T-helper 17 cell (primary cell): ENCODE data around the gene AARS2. TPM values are rescaled to one million over a fixed set of nuclear protein-coding genes. Genes with fewer than 3 reads are reported as not detected.

ENCODE experiments used
- ATAC-seq: fragments of 150-1000 bp; cut with Tn5 transposase; 2 replicates; pipeline ENCODE4 v1.10.0; 2021; ENCODE audit warnings: mild to moderate bottlenecking, moderate library complexity
- DNase-seq, 3 donors: peaks; one replicate each; pipeline versions ENCODE4 v3.0.0 to v3.0.0-alpha.2; 2020 to 2021
- H3K9me3 ChIP-seq: one replicate; pipeline ENCODE4 v1.7.0; 2013; ENCODE audit warnings: low read length, mild to moderate bottlenecking; ENCODE audit not compliant: control insufficient read depth, poor library complexity, severe bottlenecking
- H3K27ac Mint-ChIP-seq: one replicate; pipeline ENCODE4 v1.8.0; 2022; ENCODE audit warnings: mild to moderate bottlenecking, moderate library complexity, mixed read lengths
- H3K27me3 Mint-ChIP-seq: one replicate; pipeline ENCODE4 v1.8.0; 2022; ENCODE audit warnings: mixed read lengths
- H3K36me3 Mint-ChIP-seq: one replicate; pipeline ENCODE4 v1.8.0; 2022; ENCODE audit warnings: low read depth, mixed read lengths
- H3K4me1 Mint-ChIP-seq: one replicate; pipeline ENCODE4 v1.8.0; 2022; ENCODE audit warnings: mild to moderate bottlenecking, mixed read lengths
- H3K4me3 Mint-ChIP-seq: one replicate; pipeline ENCODE4 v1.8.0; 2022; ENCODE audit warnings: mild to moderate bottlenecking, moderate library complexity, mixed read lengths
- total RNA-seq, 4 donors: library from RNA in 2 of 4; stranded (reverse) in 2 of 4; gene quantifications; one replicate each; pipeline ENCODE4 v1.2.3 and lab custom pipeline; 2022 to 2026

The AARS2 gene
- total RNA-seq, 2 donors from 2014 or later, result 13.1 to 14.8 TPM

DNA sequence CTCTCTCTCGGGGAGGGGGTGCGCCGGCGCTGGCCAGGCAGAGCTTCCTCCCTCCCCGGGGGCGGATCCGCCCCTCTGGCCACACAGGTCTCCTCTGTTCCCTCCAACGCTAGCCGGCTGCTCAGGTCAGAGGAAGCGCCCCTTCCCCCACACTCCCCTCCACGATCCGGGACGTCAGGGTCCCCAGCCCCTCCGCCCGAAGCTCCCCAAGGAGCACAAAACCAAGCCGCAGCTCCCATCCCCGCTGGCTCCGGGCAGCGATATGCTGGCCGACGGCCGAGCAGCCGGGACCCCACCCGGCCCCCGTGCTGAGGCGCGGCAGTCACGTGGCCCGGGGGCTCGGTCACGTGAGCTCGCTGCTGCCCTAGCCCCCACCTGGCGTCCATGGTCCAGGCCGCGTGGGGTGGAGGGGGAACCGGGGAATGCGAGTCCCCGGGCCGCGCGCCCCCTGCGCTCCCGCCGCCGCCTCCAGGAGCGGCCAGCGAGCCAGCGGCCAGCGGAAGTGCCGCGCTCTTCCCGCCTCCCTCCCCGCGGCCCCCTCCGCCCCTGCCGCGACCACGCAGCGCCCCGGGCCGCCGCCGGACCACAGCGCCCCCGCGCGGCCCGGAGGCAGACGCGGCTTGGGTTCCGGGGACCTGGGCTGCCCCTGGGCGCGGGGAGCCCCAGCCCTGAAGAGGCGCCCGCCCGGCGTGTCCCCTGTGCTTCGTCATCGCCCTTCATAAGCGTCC, 56.0 kb downstream of the AARS2 start, which contains the start of gene SLC35B2:
SLC35B2 (minus strand) TSS at position 504 of the 728 bp plus-strand sequence; CDS start at position 386, 118 bp downstream.
- H3K36me3 Mint-ChIP-seq, result peaks cover 13% of the 10 kb centered on the region
- peaks cover 54% of the 10 kb centered on the region for H3K4me1 Mint-ChIP-seq
- peak; percentile 59 to 65 (median 65) for DNase-seq
- H3K27ac Mint-ChIP-seq, result peak within 1 kb of the TSS; percentile 98
- peak within 1 kb of the TSS; percentile 94 for H3K4me3 Mint-ChIP-seq
- ATAC-seq, result peak; percentile 78
- no peaks in the 10 kb centered on the region for H3K27me3 Mint-ChIP-seq
- no peaks in the 10 kb centered on the region for H3K9me3 ChIP-seq

DNA sequence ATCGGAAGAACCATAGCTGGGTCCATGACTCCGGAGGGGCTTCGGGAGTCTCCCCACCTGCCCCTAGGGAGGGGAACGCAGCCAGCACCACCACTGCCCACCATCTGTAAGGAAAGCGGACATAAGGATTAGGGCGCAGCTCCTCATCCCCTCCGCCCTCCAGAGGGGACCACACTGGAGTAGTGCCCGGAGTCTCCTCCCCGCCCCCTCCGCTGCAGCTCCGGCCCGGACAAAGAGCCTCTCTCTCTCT, 56.4 kb downstream of the AARS2 start:
- Mint-ChIP-seq H3K36me3 (peaks cover 13% of the 10 kb centered on the region), H3K27ac (peak overlapping the region; percentile 98)

DNA sequence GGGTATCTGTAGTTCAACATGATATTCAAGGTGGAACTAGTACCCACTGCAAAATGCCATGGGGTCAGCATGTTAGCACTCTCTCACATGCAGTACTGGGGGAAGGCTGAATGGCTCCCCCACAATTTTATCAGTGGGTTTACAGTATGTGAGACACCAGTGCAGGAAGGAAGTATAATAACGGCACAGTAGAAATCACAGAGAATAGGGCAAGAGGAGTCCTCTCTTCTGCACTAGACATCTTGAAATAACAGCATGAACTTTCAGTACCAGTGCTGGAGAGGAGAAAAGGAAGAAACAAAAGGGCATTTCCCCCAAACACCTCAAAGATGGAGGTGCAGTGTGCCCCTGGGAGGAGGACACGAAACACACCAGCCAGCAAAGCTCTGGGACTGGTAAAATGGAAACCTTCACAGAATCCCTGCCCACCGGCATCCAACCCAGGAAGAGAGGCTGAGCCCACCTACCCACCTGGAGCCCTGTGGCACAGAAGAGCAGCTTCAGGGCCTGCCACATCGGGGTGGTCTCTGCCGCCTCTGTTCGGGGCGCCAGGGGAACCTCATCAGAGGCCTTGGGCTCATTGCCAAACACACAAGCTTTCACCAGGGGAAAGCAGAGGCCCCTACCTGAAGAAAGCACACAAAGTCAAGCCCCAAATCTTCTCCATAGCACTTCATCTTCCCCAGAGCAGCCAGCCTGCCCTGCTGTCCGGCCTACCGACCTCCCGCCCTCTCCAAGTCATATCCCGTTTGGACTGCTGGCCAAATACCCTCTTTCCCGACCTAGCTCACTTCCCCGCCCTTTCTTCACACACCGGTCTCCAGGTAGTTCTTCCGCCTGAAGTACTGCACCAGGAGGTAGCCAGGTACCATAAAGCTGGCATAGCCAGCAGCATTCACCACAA, 57.0 kb downstream of the AARS2 start:
- peaks cover 58% of the 10 kb centered on the region for H3K4me1 Mint-ChIP-seq
- H3K27me3 Mint-ChIP-seq, result no peaks in the 10 kb centered on the region
- peak overlapping the region; percentile 94 for H3K4me3 Mint-ChIP-seq
- DNase-seq (no peak), ATAC-seq (peak; percentile 17)
- no peaks in the 10 kb centered on the region for H3K9me3 ChIP-seq
- peaks cover 12% of the 10 kb centered on the region for H3K36me3 Mint-ChIP-seq
- peak overlapping the region; percentile 98 for H3K27ac Mint-ChIP-seq

More for the DNA sequence above, 56.4 kb downstream of the AARS2 start:
- no peaks in the 10 kb centered on the region for H3K9me3 ChIP-seq
- ATAC-seq (no peak), DNase-seq (no peak)
- Mint-ChIP-seq H3K4me3 (peak overlapping the region; percentile 94), H3K4me1 (peaks cover 57% of the 10 kb centered on the region), H3K27me3 (no peaks in the 10 kb centered on the region)

DNA sequence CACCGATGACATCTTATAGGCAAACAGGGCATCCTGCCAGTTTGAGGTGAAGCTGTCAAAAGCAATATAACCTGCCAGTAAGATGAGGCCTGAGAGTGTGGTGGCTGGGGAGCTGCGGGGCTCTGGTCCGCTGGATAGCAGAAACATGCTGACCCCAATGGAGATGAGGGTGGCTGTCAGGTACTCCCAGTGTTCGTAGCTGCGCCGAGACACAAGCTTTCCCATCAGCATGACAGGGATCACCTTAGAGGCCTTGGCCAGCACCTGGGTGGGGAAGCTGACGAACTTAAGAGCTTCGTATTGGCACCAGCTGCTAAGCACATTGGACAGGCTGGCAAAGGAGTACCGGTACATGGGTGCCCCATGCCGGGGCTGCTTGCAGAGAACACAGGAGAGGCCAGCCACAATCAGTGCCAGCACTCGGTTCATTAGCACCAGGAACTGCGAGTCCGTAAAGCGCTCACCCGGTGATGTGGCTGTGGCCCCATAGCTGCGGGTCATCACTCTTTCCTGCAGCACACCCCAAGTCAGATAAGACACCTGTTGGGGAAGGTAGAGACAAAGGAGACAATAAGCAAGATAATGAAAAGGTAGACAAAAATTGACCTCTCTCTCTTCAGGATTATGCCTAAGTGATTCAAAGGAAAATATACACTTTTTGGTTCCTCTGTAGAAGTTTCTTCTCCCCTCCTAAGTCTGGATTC, 57.9 kb downstream of the AARS2 start:
- Mint-ChIP-seq H3K27me3 (no peaks in the 10 kb centered on the region), H3K27ac (peak overlapping the region; percentile 98), H3K4me3 (peak overlapping the region; percentile 94), H3K36me3 (peaks cover 7% of the 10 kb centered on the region), H3K4me1 (peaks cover 59% of the 10 kb centered on the region)
- H3K9me3 ChIP-seq, result no peaks in the 10 kb centered on the region
- ATAC-seq (no peak), DNase-seq (no peak)

DNA sequence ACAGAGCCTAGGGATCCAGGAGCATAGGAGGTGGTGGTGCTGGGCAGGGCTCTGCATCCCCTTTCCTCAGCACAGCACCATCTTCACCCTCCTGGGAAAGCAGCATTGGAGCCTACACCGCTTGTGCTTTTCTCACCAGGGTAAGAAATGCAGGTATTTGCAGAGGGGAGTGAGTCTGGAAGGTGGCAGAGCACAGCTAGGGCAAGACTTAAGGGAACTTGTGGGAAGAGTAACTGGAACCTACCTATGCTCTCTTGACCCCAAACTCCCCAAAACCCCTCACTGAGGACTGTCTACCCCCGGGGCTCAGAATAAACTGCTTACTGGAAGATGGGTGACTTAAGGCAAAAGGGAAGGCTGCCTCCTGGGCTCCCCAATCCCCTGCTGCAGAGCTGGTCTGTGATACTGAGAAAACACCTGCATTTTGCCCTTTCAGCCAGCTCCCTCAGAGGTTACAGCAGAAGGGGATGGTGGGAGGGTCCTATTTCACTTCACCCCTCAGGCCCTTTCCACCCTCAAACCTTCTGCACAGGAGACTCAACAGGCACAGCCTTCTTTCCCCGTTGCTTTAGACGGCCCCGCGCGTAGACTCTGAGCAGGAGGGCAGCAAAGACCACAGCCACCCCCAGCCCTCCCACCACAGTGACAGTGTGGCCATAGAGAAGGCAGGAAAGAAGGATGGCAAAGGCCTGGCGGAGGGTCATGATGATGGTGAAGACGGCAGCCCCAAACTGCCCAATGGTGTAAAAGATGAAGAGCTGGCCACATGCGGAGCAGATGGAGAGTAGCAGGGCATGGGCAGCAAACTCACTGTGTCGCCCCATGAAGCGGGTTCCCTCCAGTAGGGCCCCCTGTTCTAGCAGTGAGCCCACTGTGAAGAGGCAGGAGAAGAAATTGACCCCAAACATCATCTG, 58.7 kb downstream of the AARS2 start:
- DNase-seq (no peak), ATAC-seq (no peak)
- Mint-ChIP-seq H3K4me1 (peaks cover 67% of the 10 kb centered on the region), H3K27ac (peak overlapping the region; percentile 98), H3K36me3 (peaks cover 12% of the 10 kb centered on the region), H3K4me3 (peak overlapping the region; percentile 94), H3K27me3 (no peaks in the 10 kb centered on the region)
- no peaks in the 10 kb centered on the region for H3K9me3 ChIP-seq

DNA sequence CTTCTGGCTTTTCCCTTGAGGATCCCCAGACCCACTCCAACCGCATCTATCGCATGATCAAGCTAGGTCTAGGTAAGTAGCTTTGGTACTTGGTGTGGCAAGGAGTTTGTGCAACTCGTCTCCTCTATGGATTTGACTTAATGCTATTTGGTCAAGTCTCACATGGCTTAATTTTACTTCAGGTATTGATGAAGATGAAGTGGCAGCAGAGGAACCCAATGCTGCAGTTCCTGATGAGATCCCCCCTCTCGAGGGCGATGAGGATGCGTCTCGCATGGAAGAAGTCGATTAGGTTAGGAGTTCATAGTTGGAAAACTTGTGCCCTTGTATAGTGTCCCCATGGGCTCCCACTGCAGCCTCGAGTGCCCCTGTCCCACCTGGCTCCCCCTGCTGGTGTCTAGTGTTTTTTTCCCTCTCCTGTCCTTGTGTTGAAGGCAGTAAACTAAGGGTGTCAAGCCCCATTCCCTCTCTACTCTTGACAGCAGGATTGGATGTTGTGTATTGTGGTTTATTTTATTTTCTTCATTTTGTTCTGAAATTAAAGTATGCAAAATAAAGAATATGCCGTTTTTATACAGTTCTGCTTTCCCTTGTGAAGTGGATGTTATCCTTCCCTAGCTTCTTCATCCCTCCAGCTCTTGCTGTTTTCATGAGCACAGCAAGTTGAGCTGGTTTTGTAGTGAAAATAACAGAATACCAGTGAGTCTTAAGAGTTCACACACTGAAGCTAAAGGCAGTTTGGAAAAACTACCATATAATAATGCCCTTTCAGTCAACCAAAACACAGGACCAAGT, 59.6 kb downstream of the AARS2 start:
- DNase-seq, result peak in 2 of 3 donors; percentile 36 to 52
- Mint-ChIP-seq H3K27me3 (no peaks in the 10 kb centered on the region), H3K4me1 (peaks cover 73% of the 10 kb centered on the region), H3K4me3 (peak overlapping the region; percentile 25), H3K27ac (peak overlapping the region; percentile 98), H3K36me3 (peaks cover 15% of the 10 kb centered on the region)
- no peaks in the 10 kb centered on the region for H3K9me3 ChIP-seq
- ATAC-seq, result peak; percentile 22

DNA sequence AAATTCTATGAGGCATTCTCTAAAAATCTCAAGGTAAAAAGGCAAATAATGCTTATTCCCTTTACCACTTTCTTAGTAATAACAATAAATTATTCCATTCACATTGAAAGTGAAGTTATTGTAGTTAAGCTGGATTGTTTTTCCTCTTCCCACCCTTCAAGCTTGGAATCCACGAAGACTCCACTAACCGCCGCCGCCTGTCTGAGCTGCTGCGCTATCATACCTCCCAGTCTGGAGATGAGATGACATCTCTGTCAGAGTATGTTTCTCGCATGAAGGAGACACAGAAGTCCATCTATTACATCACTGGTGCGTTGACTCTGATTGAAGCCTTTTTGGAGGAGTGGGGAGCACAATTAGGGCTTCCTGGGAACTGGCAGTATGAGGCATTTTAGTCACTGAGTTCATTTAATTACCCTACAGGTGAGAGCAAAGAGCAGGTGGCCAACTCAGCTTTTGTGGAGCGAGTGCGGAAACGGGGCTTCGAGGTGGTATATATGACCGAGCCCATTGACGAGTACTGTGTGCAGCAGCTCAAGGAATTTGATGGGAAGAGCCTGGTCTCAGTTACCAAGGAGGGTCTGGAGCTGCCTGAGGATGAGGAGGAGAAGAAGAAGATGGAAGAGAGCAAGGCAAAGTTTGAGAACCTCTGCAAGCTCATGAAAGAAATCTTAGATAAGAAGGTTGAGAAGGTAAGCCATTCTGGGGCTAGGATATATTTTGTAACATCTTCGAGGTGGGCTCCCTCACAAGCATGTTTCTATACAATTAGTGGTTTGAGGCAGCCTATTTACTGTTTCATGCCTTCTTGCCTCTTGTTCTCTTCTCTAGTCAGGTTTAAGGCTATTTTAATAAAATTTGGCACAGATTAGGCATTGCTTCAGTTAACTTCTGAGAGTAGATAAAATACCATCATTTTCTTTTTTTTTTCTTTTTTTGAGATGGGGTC, 61.3 kb downstream of the AARS2 start:
- Mint-ChIP-seq H3K4me3 (peak overlapping the region; percentile 55), H3K4me1 (peaks cover 73% of the 10 kb centered on the region), H3K27me3 (peaks cover 6% of the 10 kb centered on the region), H3K27ac (peak overlapping the region; percentile 98), H3K36me3 (peaks cover 17% of the 10 kb centered on the region)
- ATAC-seq (no peak), DNase-seq (no peak)
- no peaks in the 10 kb centered on the region for H3K9me3 ChIP-seq

DNA sequence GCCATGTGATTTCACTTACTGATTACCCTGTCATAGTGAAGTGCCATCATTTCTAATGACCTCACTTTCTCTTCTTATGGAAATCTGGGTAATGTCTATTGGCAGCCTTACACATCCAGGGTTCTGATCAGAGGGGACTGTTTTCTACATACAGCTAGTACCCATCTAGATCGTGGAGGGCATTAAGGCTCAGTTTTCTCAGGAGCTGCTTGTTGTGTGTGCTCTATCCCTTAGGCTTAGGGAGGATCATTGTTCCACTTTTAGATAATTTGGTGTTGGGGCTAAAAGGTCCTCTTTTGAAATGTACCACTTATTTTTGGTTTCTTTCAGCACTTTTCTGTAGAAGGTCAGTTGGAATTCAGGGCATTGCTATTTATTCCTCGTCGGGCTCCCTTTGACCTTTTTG, 62.4 kb downstream of the AARS2 start:
- DNase-seq, result no peak
- H3K27ac Mint-ChIP-seq, result peak overlapping the region; percentile 87
- no peaks in the 10 kb centered on the region for H3K9me3 ChIP-seq
- ATAC-seq, result no peak
- peaks cover 18% of the 10 kb centered on the region for H3K36me3 Mint-ChIP-seq
- H3K27me3 Mint-ChIP-seq, result peaks cover 6% of the 10 kb centered on the region
- no peak overlapping the region for H3K4me3 Mint-ChIP-seq
- H3K4me1 Mint-ChIP-seq, result peaks cover 66% of the 10 kb centered on the region

DNA sequence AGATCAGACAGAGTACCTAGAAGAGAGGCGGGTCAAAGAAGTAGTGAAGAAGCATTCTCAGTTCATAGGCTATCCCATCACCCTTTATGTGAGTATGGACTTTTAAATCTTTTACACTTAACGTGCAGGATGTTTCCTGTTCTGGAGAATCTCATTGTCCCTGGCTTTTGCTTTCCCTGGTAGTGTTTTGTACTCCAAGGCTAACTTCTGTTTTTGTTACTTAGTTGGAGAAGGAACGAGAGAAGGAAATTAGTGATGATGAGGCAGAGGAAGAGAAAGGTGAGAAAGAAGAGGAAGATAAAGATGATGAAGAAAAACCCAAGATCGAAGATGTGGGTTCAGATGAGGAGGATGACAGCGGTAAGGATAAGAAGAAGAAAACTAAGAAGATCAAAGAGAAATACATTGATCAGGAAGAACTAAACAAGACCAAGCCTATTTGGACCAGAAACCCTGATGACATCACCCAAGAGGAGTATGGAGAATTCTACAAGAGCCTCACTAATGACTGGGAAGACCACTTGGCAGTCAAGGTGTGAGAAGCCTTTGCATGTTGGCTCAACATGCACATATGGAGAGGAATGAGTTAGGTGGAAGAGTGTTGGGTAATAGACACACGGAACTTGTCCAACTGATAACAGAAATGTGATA, 63.0 kb downstream of the AARS2 start:
- Mint-ChIP-seq H3K27ac (peak overlapping the region; percentile 87), H3K4me1 (peaks cover 64% of the 10 kb centered on the region), H3K27me3 (peaks cover 6% of the 10 kb centered on the region), H3K4me3 (peak overlapping the region; percentile 49), H3K36me3 (peaks cover 18% of the 10 kb centered on the region)
- DNase-seq (no peak), ATAC-seq (no peak)
- H3K9me3 ChIP-seq, result no peaks in the 10 kb centered on the region
